LNCaP clone FGC (cell line): Measurements from ENCODE around the gene HIVEP3.

Experiments used
- DNase-seq: peaks from one replicate; pipeline ENCODE4 v3.0.0-alpha.2; 2011; ENCODE audit warnings: low read depth
- H3K4me3 ChIP-seq: 2 replicates; pipeline ENCODE4 v1.5.1; 2011; ENCODE audit warnings: mild to moderate bottlenecking, low read depth, low read length, control low read depth
- CTCF ChIP-seq: IDR thresholded peaks from 2 replicates; pipeline ENCODE4 v1.5.1; 2012; ENCODE audit warnings: mild to moderate bottlenecking; ENCODE audit not compliant: control insufficient read depth, insufficient read depth; ENCODE audit errors: extremely low read depth

The HIVEP3 gene

DNA sequence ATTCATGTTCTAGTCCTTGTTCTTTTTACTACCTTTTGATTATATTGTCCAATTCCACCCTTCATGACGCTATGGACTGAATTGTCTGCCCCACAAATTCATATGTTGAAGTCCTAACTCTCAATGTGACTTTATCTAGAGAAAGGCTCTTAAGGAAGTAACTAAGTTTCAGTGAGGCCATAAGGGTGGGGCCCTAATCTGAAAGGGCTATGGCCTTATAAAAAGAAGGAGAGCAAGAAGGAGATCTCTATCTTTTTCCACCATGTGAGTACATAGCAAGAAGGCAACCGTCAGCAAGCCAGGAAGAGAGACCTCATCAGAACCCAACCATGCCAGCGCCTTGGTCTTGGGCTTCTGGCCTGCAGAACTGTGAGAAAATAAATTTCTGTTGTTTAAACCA lies 95.9 kb downstream of the HIVEP3 start:
- no peak for DNase-seq
- no peak for TF ChIP-seq CTCF
- H3K4me3 ChIP-seq: no peak overlapping the region

DNA sequence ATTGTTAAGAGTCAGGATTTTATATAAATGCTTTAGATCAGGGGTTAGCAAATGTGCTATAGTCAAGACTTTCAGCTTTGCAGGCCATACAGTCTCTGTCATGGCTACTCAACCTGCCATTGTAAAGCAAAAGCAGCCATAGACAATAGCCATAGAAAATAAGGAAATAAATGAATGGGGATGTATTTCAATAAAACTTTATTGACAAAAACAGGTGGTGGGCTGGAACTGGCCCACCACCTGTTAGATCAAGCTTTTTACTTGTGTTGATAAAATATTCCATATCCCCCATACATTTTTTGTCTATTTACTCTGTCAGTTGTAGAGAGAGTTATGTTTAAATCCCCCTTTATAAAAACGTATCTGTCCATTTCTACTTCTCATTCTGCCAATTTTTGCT lies 98.9 kb downstream of the HIVEP3 start:
- TF ChIP-seq CTCF: no peak
- no peak for DNase-seq
- no peak overlapping the region for H3K4me3 ChIP-seq

- TF ChIP-seq CTCF: no peak
- DNase-seq: no peak
These were observed 99.7 kb downstream of the HIVEP3 start for GRCh38 chr1:41819069-41819468.

DNA sequence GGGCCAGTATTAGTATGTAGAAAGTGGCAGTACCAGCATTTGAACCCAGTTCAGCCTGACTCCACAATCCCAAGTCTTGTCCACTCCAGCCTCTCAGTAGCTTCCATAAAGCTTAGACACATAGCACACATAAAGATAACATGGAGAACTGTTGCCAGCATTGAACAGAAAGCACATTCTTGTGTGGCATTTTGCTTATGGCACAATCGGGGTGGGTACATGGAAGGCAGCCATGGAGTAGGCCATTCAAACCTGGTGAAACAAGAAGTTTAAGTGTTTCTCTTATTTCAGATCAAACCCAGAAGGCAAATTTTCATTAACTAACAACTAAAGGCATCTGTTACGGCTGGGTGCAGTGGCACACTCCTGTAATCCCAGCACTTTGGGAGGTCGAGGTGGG lies 102.7 kb downstream of the HIVEP3 start:
- H3K4me3 ChIP-seq: no peak overlapping the region
- TF ChIP-seq CTCF: no peak
- no peak for DNase-seq

More at GRCh38 chr1:41819069-41819468, 99.7 kb downstream of the HIVEP3 start:
- H3K4me3 ChIP-seq: no peak overlapping the region

DNA sequence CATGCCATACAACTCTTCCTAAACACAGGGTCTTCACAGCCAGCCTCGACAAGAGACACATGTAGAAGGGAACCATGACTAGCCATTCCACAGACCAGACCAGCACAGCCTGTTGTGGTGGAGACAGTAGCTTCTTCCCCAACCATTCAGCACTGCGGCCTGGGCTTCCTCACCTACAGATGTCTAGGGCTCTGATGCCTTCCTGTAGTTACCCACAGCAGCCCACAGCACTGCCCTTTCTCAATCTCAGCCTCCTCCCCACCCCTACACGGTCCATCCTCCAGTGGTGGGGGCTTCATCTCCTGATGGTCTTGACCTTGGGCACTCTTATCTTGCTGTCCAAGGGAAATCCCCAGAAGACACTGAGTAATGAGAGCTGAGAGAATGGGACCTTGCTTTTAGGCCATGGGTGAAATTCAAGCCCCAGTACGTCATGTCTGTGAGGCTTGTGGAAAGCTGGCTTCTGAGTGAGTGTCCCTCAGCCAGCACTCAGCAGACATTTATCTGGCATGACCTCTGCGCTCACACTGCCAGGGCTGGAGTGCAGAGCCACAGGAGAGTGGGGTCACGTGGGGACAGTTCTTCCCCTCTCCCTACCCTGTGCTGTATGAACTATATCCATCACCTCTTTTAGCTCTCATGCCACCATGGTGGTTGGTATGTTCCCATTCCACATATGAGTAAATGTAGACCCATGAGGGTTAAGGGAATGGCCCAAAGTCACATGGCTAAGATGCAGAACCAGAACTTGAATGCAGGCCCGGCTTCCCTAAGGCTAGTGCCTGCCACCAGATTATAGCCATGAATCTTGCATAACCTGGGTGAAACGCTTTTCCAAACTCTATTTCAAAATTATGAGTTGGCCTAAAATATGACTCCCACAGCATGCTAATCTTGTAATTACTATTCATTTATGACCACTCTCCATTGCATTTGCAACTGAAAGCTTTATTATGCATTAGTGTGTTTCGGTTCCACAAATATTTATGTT lies 104.7 kb downstream of the HIVEP3 start:
- H3K4me3 ChIP-seq: no peak overlapping the region
- TF ChIP-seq CTCF: no peak
- no peak for DNase-seq

GRCh38 chr1:41813226-41813625 lies 105.5 kb downstream of the HIVEP3 start:
- TF ChIP-seq CTCF: no peak
- no peak for DNase-seq
- no peak overlapping the region for H3K4me3 ChIP-seq
